ENCODE data around the gene VSTM2B.
"Not testable (repeated sequence)": the region's sequence is repeated elsewhere in the genome, so short reads cannot be mapped to it uniquely, and the experiment has no call there.

Gene VSTM2B

GRCh38 chr19:29548483-29549085 is 22.8 kb downstream of the VSTM2B start:
- DNase-seq = no peak

GRCh38 chr19:29549105-29550070 is 23.6 kb downstream of the VSTM2B start:
- DNase-seq = no peak

DNA sequence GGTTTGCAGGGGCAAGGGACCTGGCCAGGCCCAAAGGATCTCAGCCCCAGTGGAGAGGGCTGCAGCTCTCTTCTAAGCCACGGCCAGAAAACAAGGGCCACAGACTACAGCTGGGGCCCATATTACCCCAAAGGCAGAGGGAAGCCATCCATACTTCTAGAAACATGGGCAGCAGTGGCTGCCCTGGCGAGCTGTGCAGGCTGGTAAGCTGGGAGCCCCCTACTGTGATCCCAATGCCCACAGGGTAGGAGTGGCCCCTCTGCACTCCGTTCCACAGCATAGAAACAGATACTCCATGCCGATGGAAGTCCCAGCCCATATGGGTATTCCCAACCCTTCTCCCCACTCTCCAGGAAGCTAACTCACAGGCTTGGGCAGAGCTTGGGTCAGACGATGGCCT is 25.1 kb downstream of the VSTM2B start:
- DNase-seq = no peak

DNA sequence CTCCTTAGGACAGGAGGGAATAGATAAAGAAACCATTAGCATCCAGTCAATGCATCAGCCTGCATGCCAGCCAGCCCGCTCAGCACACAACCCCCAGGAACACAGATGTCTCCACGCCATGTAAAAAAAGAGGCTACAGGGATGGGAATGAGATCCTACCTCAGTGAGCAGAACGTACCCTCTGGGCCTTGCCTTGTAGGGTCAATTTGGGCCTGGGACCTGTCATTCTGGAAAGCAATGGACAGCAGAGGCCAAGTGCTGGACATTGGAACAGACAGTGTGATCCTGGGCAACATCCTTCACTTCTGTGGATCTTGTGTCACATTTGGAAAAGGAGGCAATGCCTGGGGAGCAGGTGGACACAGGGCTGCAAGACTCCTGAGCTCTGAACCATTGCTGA is 26.0 kb downstream of the VSTM2B start:
- DNase-seq = no peak

GRCh38 chr19:29552454-29553280 is 26.9 kb downstream of the VSTM2B start:
- no peak for DNase-seq

GRCh38 chr19:29554149-29554548 is 28.4 kb downstream of the VSTM2B start:
- no peak for DNase-seq

DNA sequence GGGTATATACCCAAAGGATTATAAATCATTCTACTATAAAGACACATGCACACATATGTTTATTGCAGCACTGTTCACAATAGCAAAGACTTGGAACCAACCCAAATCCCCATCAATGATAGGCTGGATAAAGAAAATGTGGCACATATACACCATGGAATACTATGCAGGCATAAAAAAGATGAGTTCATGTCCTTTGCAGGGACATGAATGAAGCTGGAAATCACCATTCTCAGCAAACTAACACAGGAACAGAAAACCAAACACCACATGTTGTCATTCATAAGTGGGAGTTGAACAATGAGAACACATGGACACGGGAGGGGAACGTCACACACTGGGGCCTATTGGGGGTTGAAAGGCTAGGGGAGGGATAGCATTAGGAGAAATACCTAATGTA is 33.3 kb downstream of the VSTM2B start:
- DNase-seq = not testable (repeated sequence)

GRCh38 chr19:29559743-29560142 is 33.9 kb downstream of the VSTM2B start:
- DNase-seq = no peak

GRCh38 chr19:29560313-29561075 is 34.7 kb downstream of the VSTM2B start:
- no peak for DNase-seq

- no peak for DNase-seq
Measured at GRCh38 chr19:29561601-29562000, 35.8 kb downstream of the VSTM2B start.

DNA sequence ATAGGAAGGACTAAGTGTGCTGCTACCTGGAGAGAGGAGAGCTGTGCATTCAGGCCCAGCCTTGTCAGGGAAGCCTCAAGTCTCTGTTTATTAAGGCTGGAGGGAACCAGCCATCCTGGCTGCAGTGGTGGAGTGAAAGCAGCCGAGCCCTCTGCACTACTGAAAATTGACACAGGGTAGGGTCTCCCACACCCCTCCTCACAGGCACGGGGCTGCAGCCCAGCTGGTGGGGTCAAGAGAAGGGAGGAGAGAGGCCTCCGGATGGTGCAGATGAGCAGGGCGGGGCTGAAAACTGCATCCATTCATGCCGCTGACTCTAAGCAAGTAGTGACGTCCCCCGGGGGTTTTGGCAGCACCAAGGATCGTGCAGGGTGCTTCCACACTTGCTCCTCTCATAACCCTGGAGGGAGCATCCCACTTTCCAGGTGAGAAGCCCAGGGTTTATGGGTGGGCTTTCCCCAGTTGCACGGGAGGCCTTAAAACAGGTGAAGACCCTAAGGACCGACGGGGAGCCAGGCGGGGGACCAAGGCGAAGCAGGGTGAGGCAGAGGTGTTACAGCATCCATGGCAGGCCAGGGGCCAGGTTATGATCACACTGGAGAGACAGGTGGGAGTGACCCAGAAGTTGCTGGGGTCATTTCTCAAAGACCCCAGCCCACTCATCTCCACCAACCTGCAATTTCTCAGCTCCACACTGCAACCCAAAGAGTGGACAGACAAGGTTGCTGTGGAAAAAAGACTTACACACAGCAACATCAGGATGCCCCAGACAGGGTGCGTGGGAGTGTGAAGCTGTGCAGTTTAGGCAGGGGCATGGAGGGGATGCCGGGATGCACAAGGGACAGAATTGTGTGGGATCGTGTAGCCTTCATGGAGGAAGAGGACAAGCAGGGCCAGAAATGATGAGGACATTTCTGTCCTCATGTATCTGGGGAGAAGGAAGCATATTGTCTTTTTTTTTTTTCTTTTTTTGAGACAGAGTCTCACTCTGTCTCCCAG is 36.8 kb downstream of the VSTM2B start:
- DNase-seq = no peak

DNA sequence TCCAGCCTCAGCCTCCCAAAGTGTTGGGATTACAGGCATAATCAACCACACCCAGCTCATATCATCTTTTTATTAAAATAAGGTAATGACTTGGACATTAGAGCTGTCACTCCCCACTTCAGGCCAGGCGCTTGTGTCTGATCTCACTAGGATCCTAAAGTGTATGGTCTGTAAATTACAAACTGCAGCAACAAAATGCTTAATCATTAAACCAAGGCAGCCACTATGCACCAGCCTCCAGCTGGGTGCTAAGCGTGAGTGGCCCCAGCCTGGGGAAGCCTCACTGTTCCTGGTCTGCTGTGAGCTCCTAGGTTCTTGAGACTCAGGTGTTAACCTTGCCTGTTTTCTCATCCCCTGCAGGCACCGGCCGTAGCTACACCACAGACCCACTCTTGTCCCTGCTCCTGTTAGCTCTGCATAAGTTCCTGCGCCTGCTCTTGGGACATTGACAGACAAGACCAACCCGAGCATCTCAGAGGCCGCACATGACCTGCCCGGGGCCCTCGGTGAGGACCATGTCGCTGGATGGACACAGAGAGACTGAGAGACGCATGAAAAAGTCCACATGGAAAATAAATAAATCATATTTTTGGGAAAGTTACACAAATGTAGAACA is 37.8 kb downstream of the VSTM2B start:
- DNase-seq = no peak

DNA sequence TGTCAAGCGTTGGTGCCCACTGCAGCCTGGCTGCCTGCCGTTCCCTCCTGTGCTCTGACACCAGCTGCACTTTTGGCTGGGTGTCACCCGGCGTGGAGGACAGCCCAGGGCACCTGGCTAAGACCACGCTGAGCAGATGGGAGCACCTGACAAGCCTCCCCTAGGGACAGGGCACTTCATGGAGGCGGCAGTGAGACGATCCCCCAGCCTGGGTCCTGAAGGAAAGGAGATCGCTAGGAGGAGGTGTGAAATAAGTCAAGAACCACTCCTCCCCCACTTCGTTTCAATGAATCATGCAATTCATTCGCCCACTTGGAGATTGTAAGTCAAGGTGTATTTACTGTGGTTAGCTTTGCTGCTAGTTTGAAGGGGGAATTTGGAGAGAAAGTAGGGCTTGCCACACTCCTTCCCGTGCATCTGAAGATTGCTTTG is 38.8 kb downstream of the VSTM2B start:
- DNase-seq = no peak

DNA sequence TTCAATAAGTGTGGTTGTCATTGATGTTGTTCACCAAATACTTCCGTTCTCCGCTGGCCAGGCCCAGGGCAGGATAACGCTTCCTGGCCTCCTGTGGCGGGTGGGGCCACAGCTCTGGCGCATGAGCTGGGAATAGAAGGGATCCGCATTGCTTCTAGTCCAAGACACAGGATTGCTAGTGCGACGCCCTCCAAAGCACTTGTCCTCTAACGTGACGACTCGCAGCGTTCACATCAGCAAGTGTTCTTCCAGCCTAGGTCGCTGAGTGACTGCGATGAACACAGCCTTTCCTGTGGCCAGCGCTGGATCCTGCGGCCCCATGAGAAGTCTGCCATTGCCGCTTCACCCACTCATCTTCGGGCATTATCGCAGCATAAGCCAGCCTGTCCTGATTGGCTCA is 39.4 kb downstream of the VSTM2B start:
- no peak for DNase-seq

- no peak for DNase-seq
Measured at GRCh38 chr19:29566496-29567054, 40.8 kb downstream of the VSTM2B start.

GRCh38 chr19:29567366-29567915 is 41.6 kb downstream of the VSTM2B start:
- no peak for DNase-seq

DNA sequence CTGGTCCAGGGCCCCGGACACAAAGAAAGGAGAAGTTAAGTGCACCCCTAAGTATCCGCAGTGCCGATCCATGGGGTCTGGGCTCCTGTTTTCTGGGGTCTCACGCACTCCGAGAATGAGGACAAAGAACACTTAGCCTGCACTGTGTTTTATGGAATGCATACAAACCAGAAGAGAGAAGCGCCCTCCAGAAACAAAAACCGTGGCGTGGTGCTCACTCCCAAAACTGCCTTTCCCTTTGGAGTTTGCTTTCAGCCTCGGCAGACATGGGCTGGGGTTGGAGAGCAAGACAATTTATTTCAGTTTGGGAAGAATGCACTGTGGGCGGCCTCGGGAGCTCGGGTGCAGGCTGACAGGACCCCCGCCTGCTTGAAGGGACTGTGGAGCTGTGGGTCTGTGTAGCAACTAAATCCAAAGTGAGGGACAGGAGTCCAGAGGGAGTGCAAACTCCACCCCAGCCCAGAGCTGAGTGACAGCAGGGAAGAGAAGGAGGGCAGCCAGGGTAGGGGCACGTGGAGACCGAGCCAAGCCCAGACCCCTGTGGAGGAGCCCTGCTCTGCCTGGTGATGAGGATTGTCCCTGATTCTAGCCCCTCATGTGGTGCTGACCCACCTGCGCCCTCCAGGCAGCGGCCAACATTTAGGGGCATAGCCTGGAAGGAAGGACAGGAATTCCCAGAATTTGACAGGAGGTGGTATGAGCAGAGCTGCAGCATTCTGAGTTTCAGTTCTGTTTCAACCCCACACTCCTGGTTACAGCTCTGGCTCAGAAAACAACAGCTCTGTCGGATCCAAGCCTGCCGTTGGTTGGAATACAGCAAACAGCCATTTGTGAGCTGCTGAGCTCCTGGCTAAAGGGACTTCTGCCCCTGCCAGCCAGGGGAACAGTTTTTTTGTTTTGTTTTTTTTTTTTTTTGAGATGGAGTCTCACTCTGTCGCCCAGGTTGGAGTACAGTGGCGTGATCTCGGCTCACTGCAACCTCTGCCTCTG is 42.5 kb downstream of the VSTM2B start:
- no peak for DNase-seq

DNA sequence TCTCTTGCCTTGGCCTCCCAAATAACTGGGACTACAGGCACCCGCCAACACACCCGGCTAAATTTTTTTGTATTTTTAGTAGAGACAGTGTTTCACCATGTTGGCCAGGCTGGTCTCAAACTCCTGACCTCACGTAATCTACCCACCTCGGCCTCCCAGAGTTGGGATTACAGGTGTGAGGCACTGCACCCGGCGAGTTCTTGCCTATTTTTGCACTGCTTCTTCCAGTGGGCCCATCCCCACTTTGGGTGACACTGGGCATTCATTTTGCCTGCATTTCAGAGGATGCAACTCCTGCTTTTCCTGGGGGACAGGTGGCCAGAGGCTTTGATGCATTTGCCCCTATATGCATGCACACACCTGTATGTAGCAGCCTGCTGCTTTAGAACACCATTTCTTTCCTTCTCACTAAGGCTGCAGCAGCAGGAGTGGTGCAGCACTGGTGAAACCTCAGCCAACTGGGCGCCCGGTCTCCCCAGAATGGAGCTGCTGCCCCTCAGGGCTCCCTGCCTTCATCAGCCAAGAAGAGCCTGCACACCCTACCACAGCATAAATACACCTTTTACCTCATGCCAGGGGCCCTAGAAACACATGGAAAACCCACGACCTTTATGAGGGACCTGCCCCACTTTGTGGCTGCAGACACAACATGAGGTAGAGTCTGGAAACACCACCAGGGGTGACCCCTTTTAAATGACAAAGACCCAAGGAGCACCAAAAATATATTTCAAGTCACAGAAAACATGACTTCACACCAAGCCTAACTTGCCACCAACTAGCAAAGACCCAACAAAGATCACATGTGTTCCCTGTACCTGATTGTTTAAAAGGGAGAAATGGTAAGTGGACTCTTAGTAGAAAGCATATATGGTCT is 43.5 kb downstream of the VSTM2B start:
- no peak for DNase-seq

All from COR-L47 (cell line).